NCI-H187 (cell line): ENCODE measurements around the gene RABGEF1.
"Not testable (repeated sequence)": the region's sequence is repeated elsewhere in the genome, so short reads cannot be mapped to it uniquely, and the experiment has no call there.

Source experiments
- DNase-seq, 2 experiments: peaks; one replicate each; lab custom pipeline; 2025; lab: John Stamatoyannopoulos, UW

The RABGEF1 gene

GRCh38 chr7:66815186-66815875 is 74.8 kb downstream of the RABGEF1 start:
- DNase-seq, result not testable (repeated sequence)

- no peak for DNase-seq
Measured at GRCh38 chr7:66815951-66816350, 75.4 kb downstream of the RABGEF1 start.

GRCh38 chr7:66816658-66817057 is 76.1 kb downstream of the RABGEF1 start:
- DNase-seq, result not testable (repeated sequence)

- DNase-seq, result not testable (repeated sequence)
Measured at GRCh38 chr7:66817208-66817795, 76.8 kb downstream of the RABGEF1 start.

- DNase-seq, result not testable (repeated sequence)
Measured at GRCh38 chr7:66817956-66818355, 77.4 kb downstream of the RABGEF1 start.

- no peak for DNase-seq
Measured at GRCh38 chr7:66824041-66824440, 83.5 kb downstream of the RABGEF1 start.

- DNase-seq, result peak; percentile 20 to 24
Measured at GRCh38 chr7:66825538-66825937, 85.0 kb downstream of the RABGEF1 start.

GRCh38 chr7:66826649-66827048 is 86.1 kb downstream of the RABGEF1 start:
- DNase-seq, result no peak

- DNase-seq, result not testable (repeated sequence)
Measured at GRCh38 chr7:66830976-66831375, 90.4 kb downstream of the RABGEF1 start.

GRCh38 chr7:66832531-66833351 is 92.2 kb downstream of the RABGEF1 start:
- DNase-seq, result no peak

- peak; percentile 74 to 78 for DNase-seq
Measured at GRCh38 chr7:66837007-66837406, 96.5 kb downstream of the RABGEF1 start.

- DNase-seq, result no peak
Measured at GRCh38 chr7:66837661-66838060, 97.1 kb downstream of the RABGEF1 start.

- DNase-seq, result no peak
Measured at GRCh38 chr7:66839814-66840213, 99.3 kb downstream of the RABGEF1 start.

GRCh38 chr7:66840316-66840715 is 99.8 kb downstream of the RABGEF1 start:
- DNase-seq, result no peak

GRCh38 chr7:66841898-66842297 is 101.4 kb downstream of the RABGEF1 start:
- DNase-seq, result no peak

- DNase-seq, result not testable (repeated sequence)
Measured at GRCh38 chr7:66843492-66843891, 103.0 kb downstream of the RABGEF1 start.

- peak; percentile 96 to 98 for DNase-seq
Measured at GRCh38 chr7:66844552-66845378, 104.2 kb downstream of the RABGEF1 start.

- no peak for DNase-seq
Measured at GRCh38 chr7:66845379-66846095, 105.0 kb downstream of the RABGEF1 start.

- not testable (repeated sequence) for DNase-seq
Measured at GRCh38 chr7:66846096-66846445, 105.5 kb downstream of the RABGEF1 start.

- not testable (repeated sequence) for DNase-seq
Measured at GRCh38 chr7:66847523-66847855, 107.0 kb downstream of the RABGEF1 start.
